Kidney epithelial cell (primary cell): ENCODE data around the gene ERBB2. TPM values are rescaled to one million over a fixed set of nuclear protein-coding genes. Genes with fewer than 3 reads are reported as not detected.
A peak's percentile ranks its signal among the peaks of the same experiment; 100 is the strongest.

Experiments
- DNase-seq: peaks from one replicate; pipeline ENCODE4 v3.0.0-alpha.2; 2010; ENCODE audit warnings: low read depth
- H3K27me3 ChIP-seq: 2 replicates; pipeline ENCODE4 v1.6.0; 2011; ENCODE audit warnings: low read length; ENCODE audit not compliant: control insufficient read depth, insufficient read depth
- H3K36me3 ChIP-seq: 2 replicates; pipeline ENCODE4 v1.5.1; 2011; ENCODE audit warnings: low read length; ENCODE audit not compliant: control insufficient read depth, insufficient read depth
- H3K4me3 ChIP-seq: 2 replicates; pipeline ENCODE4 v1.5.1; 2011; ENCODE audit warnings: low read depth, mild to moderate bottlenecking, control low read depth, low read length
- CTCF ChIP-seq: IDR thresholded peaks from 2 replicates; pipeline ENCODE4 v1.5.1; 2011; ENCODE audit warnings: mild to moderate bottlenecking, moderate library complexity, low read length, control low read depth, inconsistent platforms; ENCODE audit not compliant: insufficient read depth, poor library complexity, severe bottlenecking
- total RNA-seq: library from RNA; depleted of rRNA; stranded (reverse); fragments of >200 nt; gene quantifications from 2 replicates; pipeline ENCODE4 v1.2.3, GENCODE V29; 2015

Gene ERBB2
- total RNA-seq, 1 donor from 2014 or later, result 44.1 TPM

- Histone ChIP-seq H3K4me3 (no peak overlapping the region), H3K36me3 (no peaks in the 10 kb centered on the region), H3K27me3 (no peaks in the 10 kb centered on the region)
- no peak for DNase-seq
- no peak for TF ChIP-seq CTCF
These were observed 65.3 kb downstream of the ERBB2 start for GRCh38 chr17:39765175-39765574.

- H3K27me3 ChIP-seq, result no peaks in the 10 kb centered on the region
These were observed 65.9 kb downstream of the ERBB2 start for GRCh38 chr17:39765766-39766165.

GRCh38 chr17:39767147-39767546 is 67.3 kb downstream of the ERBB2 start:
- H3K36me3 ChIP-seq, result no peaks in the 10 kb centered on the region
- H3K27me3 ChIP-seq, result no peaks in the 10 kb centered on the region

More at GRCh38 chr17:39765766-39766165, 65.9 kb downstream of the ERBB2 start:
- no peak for DNase-seq
- Histone ChIP-seq H3K36me3 (no peaks in the 10 kb centered on the region), H3K4me3 (no peak overlapping the region)
- TF ChIP-seq CTCF, result no peak

GRCh38 chr17:39769974-39770587 is 70.2 kb downstream of the ERBB2 start:
- H3K27me3 ChIP-seq, result no peaks in the 10 kb centered on the region
- H3K4me3 ChIP-seq, result no peak overlapping the region
- peak; percentile 81 for DNase-seq
- H3K36me3 ChIP-seq, result no peaks in the 10 kb centered on the region
- TF ChIP-seq CTCF, result no peak

More at GRCh38 chr17:39767147-39767546, 67.3 kb downstream of the ERBB2 start:
- no peak overlapping the region for H3K4me3 ChIP-seq
- TF ChIP-seq CTCF, result no peak
- DNase-seq, result no peak

GRCh38 chr17:39772415-39772814 is 72.6 kb downstream of the ERBB2 start:
- DNase-seq, result no peak
- no peaks in the 10 kb centered on the region for H3K27me3 ChIP-seq
- TF ChIP-seq CTCF, result no peak
- H3K4me3 ChIP-seq, result no peak overlapping the region
- H3K36me3 ChIP-seq, result no peaks in the 10 kb centered on the region
